Panc1 (cell line): ENCODE data around the gene MTLN. TPM values are rescaled to one million over a fixed set of nuclear protein-coding genes. Genes with fewer than 3 reads are reported as not detected.

ENCODE experiments used
- ATAC-seq: fragments of 200-7000 bp; cut with Tn5 transposase; 2 replicates; pipeline ENCODE4 v1.9.1; 2020; ENCODE audit warnings: mild to moderate bottlenecking, moderate library complexity
- BruUV-seq: library from RNA; stranded (reverse); fragments of 400-500 nt; replicated peaks from 2 replicates; lab custom pipeline; 2021; lab: Mats Ljungman, UMichigan
- CTCF ChIA-PET: fragments of 300-600 bp; sonication (Branson Sonifier 250); formaldehyde crosslinking; loops from one replicate; lab custom pipeline; 2022; ENCODE audit warnings: antibody characterized with exemption; lab: Charles Lee
- POLR2A ChIA-PET: fragments of 300-600 bp; sonication (Branson Sonifier 250); formaldehyde crosslinking; loops from one replicate; lab custom pipeline; 2022; ENCODE audit warnings: antibody characterized with exemption; lab: Charles Lee
- DNase-seq: peaks from one replicate; pipeline ENCODE4 v3.0.0-alpha.2; 2010; ENCODE audit warnings: low read depth, low spot score
- H3K27ac ChIP-seq: 2 replicates; pipeline ENCODE4 v1.5.1; 2011; ENCODE audit warnings: mild to moderate bottlenecking, low read length, inconsistent platforms
- H3K27me3 ChIP-seq: fragments of 200-500 bp; sonication (Bioruptor generic); 2 replicates; pipeline ENCODE4 v1.6.0; 2014; ENCODE audit warnings: low read length, inconsistent platforms; ENCODE audit not compliant: control insufficient read depth, insufficient read depth
- H3K36me3 ChIP-seq: fragments of 200-500 bp; sonication (Bioruptor generic); 2 replicates; pipeline ENCODE4 v1.5.1; 2014; ENCODE audit warnings: inconsistent platforms, mild to moderate bottlenecking, low read length, moderate library complexity; ENCODE audit not compliant: control insufficient read depth, insufficient read depth
- H3K4me1 ChIP-seq: 2 replicates; pipeline ENCODE4 v1.5.1; 2011; ENCODE audit warnings: inconsistent platforms, mild to moderate bottlenecking, low read length, moderate library complexity; ENCODE audit not compliant: control insufficient read depth, insufficient read depth
- H3K4me3 ChIP-seq, 2 experiments: 2 replicates each; pipeline ENCODE4 v1.5.1; 2011 to 2012; ENCODE audit warnings: low read depth in 2 of 2, low read length in 2 of 2, mild to moderate bottlenecking in 2 of 2, inconsistent platforms in 1 of 2, moderate library complexity in 1 of 2
- H3K9me3 ChIP-seq: fragments of 200-500 bp; sonication (Bioruptor generic); 2 replicates; pipeline ENCODE4 v1.5.1; 2014; ENCODE audit warnings: low read depth, mild to moderate bottlenecking, inconsistent platforms, low read length, moderate library complexity; ENCODE audit not compliant: control insufficient read depth, insufficient read depth
- CTCF ChIP-seq: fragments of 450-650 bp; IDR thresholded peaks from 2 replicates; pipeline ENCODE4 v1.5.1; 2017; ENCODE audit warnings: mild to moderate bottlenecking
- POLR2AphosphoS5 ChIP-seq: IDR thresholded peaks from 2 replicates; pipeline ENCODE4 v1.6.1; 2012; ENCODE audit warnings: mild to moderate bottlenecking, low read depth, low read length, moderate library complexity
- REST ChIP-seq, 2 experiments: IDR thresholded peaks; 2 replicates each; pipeline ENCODE4 v1.6.1; 2011 to 2012; ENCODE audit warnings: low read depth in 2 of 2, control low read depth in 1 of 2, low read length in 1 of 2, mild to moderate bottlenecking in 1 of 2, moderate library complexity in 1 of 2; ENCODE audit not compliant: insufficient read depth in 1 of 2
- SIN3A ChIP-seq: IDR thresholded peaks from 2 replicates; pipeline ENCODE4 v1.6.1; 2012; ENCODE audit warnings: low read depth, mild to moderate bottlenecking, low read length, moderate library complexity, borderline replicate concordance; ENCODE audit not compliant: insufficient read depth
- TCF7L2 ChIP-seq: IDR thresholded peaks from 2 replicates; pipeline ENCODE4 v1.6.1; 2011; ENCODE audit warnings: mild to moderate bottlenecking, low read depth, low read length, inconsistent platforms
- in situ Hi-C: cut with HindIII; loops from 2 replicates; pipeline ENCODE4 v1.10.0; 2016; ENCODE audit warnings: low sequenced_read_pairs, low pct_unique_long_range_greater_than_20kb
- intact Hi-C: fragments of 100-400 bp; cut with micrococcal nuclease; formaldehyde crosslinking; loops from one replicate; pipeline ENCODE4 v1.10.0; 2022; ENCODE audit not compliant: unreplicated experiment
- total RNA-seq: library from RNA; stranded (reverse); gene quantifications from one replicate; pipeline ENCODE4 v1.2.1, GENCODE V29; 2021; ENCODE audit not compliant: unreplicated experiment

MTLN gene
- total RNA-seq, 1 experiment from 2014 or later: 84.3 TPM

DNA sequence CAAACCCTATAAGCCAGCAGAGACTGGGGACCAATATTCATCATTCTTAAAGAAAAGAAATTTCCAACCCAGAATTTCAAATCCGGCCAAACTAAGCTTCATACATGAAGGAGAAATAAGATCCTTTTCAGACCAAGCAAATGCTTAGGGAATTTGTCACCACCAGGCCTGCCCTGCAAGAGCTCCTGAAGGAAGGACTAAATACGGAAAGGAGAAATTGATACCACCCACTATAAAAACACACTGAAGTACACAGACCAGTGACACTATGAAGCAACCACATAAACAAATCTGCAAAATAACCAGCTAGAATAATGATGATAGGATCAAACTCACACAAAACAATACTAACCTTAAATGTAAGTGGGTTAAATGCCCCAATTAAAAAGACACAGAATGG lies 29.9 kb downstream of the MTLN start:
- Histone ChIP-seq H3K36me3 (no peaks in the 10 kb centered on the region), H3K27ac (no peak overlapping the region), H3K9me3 (peaks cover 5% of the 10 kb centered on the region; the same call in 1 of the 2 replicates), H3K27me3 (no peaks in the 10 kb centered on the region), H3K4me3 (no peak overlapping the region), H3K4me1 (no peaks in the 10 kb centered on the region)
- in situ Hi-C loops (no loop called here), intact Hi-C loops (no loop called here)
- TF ChIP-seq SIN3A: no peak
- no peak for TF ChIP-seq REST (IDR thresholded peaks at IDR 0.05; ENCODE audit: insufficient read depth in 1 of 2, low read depth in 2 of 2, low read length in 1 of 2)
- no peak for TF ChIP-seq POLR2AphosphoS5
- TF ChIP-seq CTCF: no peak
- TF ChIP-seq TCF7L2: no peak
- ChIA-PET CTCF (no interaction called here), POLR2A (interaction anchor here (0.6 kb wide), 1 partner anchor 14 kb away, joined by 3 read pairs; no protein-coding TSS in a partner anchor)
- no TSS peak for BruUV-seq
- ATAC-seq (no peak), DNase-seq (no peak)

- Histone ChIP-seq H3K27me3 (no peaks in the 10 kb centered on the region), H3K9me3 (peaks cover 5% of the 10 kb centered on the region; the same call in 1 of the 2 replicates), H3K4me1 (no peaks in the 10 kb centered on the region), H3K36me3 (no peaks in the 10 kb centered on the region), H3K4me3 (no peak overlapping the region), H3K27ac (no peak overlapping the region)
- intact Hi-C loops: no loop called here
- TF ChIP-seq POLR2AphosphoS5 (no peak), TCF7L2 (no peak), CTCF (no peak), REST (IDR thresholded peaks at IDR 0.05; ENCODE audit: insufficient read depth in 1 of 2, low read depth in 2 of 2, low read length in 1 of 2) (no peak), SIN3A (no peak)
- ATAC-seq (no peak), DNase-seq (no peak)
- POLR2A ChIA-PET: no interaction called here
- CTCF ChIA-PET: no interaction called here
- in situ Hi-C loops: no loop called here
- no TSS peak for BruUV-seq
Observed at GRCh38 chr2:110180036-110180435, 32.3 kb downstream of the MTLN start.
